Measurements from ENCODE around the gene PLXNA4. TPM values are rescaled to one million over a fixed set of nuclear protein-coding genes. Genes with fewer than 3 reads are reported as not detected.

The PLXNA4 gene
- total RNA-seq, 2 donors from 2014 or later = 24.0 to 42.7 TPM

DNA sequence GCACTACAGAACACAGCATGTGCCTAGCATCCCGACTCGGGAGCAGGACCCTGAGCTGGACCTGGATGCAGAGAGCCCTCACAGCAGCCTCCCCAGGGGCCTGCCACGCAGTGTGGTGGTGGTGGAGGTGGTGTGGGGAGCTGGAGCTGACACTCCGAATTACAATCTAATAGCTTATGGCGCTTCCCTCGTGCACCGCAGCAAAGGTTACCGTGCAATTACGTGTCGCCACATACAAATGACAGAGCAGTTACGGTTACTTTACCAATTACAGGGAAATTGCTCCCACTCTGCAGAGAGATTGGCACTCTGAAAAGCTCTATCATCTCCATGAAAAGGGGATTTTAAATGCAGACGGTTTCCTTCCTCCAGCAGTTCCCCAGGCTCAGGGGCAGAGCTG is 81.8 kb downstream of the PLXNA4 start:
- Mint-ChIP-seq H3K27ac (no peak overlapping the region), H3K27me3 (ENCODE audit: insufficient read depth) (no peaks in the 10 kb centered on the region)
- 89 to 95% methylated on average over 9 to 12 of the region's 12 CpGs for WGBS, 2 experiments (ENCODE audit: insufficient coverage in 1 of 2, insufficient read length in 1 of 2)

DNA sequence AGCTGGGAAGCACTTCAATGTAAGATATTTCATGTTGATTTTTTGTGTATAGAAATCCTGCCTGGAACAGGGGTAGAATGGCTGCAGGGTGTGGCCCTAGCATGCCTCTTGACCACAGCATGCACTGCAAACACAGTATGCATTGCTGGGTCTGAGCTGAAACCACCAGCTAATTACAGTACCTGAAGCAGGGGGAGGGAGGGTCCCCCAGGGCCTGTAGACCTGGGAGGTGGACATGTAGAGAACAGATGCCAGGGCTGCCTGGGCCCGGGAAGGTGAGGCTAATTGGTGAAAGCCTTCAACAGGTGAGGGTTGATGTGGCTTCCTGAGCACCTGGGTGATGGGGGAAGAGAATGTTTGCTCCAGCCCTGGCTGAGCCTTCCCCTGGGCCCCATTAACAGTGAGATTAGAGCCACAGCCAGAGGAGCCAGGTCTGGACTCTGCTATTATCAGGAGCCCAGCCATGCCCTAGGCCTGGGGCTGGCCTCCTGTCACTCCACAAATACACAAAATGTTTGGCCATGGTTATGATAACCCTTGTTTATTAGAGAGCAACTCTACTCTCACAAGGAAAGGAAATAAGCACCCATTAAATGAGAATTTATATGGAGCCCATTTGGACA is 83.3 kb downstream of the PLXNA4 start:
- Mint-ChIP-seq H3K4me3 (no peak overlapping the region), H3K9me3 (no peaks in the 10 kb centered on the region), H3K27me3 (ENCODE audit: insufficient read depth) (no peaks in the 10 kb centered on the region), H3K27ac (no peak overlapping the region), H3K36me3 (ENCODE audit: low read depth) (peaks cover 21% of the 10 kb centered on the region), H3K4me1 (no peaks in the 10 kb centered on the region)
- Histone ChIP-seq H3K9me3 (ENCODE audit: control insufficient read depth, low read length) (no peaks in the 10 kb centered on the region), H3K4me1 (ENCODE audit: control insufficient read depth, insufficient read depth, low read length) (no peaks in the 10 kb centered on the region), H3K4me3 (ENCODE audit: low read length) (no peak overlapping the region), H3K27ac (ENCODE audit: low read depth, low read length) (no peak overlapping the region), H3K27me3 (ENCODE audit: control insufficient read depth, insufficient read depth, low read length, poor library complexity, severe bottlenecking) (no peaks in the 10 kb centered on the region), H3K36me3 (ENCODE audit: control insufficient read depth, insufficient read depth, low read length) (peaks cover 14% of the 10 kb centered on the region), H3K9ac (ENCODE audit: extremely low read depth, low read length, poor library complexity, severe bottlenecking) (no peak overlapping the region)
- no peak for DNase-seq
- 100% methylated on average over 1 of the region's 1 CpG; no CpG with 5 or more reads in 1 of the 2 experiments for WGBS, 2 experiments (ENCODE audit: insufficient coverage in 1 of 2, insufficient read length in 1 of 2)
- TF ChIP-seq, protein P1, sequence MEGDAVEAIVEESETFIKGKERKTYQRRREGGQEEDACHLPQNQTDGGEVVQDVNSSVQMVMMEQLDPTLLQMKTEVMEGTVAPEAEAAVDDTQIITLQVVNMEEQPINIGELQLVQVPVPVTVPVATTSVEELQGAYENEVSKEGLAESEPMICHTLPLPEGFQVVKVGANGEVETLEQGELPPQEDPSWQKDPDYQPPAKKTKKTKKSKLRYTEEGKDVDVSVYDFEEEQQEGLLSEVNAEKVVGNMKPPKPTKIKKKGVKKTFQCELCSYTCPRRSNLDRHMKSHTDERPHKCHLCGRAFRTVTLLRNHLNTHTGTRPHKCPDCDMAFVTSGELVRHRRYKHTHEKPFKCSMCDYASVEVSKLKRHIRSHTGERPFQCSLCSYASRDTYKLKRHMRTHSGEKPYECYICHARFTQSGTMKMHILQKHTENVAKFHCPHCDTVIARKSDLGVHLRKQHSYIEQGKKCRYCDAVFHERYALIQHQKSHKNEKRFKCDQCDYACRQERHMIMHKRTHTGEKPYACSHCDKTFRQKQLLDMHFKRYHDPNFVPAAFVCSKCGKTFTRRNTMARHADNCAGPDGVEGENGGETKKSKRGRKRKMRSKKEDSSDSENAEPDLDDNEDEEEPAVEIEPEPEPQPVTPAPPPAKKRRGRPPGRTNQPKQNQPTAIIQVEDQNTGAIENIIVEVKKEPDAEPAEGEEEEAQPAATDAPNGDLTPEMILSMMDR (conservative IDR thresholded peaks at IDR 0.05) = no peak

More for the DNA sequence above, 81.8 kb downstream of the PLXNA4 start:
- Histone ChIP-seq H3K4me3 (ENCODE audit: low read length) (no peak overlapping the region), H3K27me3 (ENCODE audit: control insufficient read depth, insufficient read depth, low read length, poor library complexity, severe bottlenecking) (no peaks in the 10 kb centered on the region), H3K9me3 (ENCODE audit: control insufficient read depth, low read length) (no peaks in the 10 kb centered on the region), H3K36me3 (ENCODE audit: control insufficient read depth, insufficient read depth, low read length) (no peaks in the 10 kb centered on the region), H3K4me1 (ENCODE audit: control insufficient read depth, insufficient read depth, low read length) (no peaks in the 10 kb centered on the region), H3K9ac (ENCODE audit: extremely low read depth, low read length, poor library complexity, severe bottlenecking) (no peak overlapping the region), H3K27ac (ENCODE audit: low read depth, low read length) (no peak overlapping the region)
- Mint-ChIP-seq H3K36me3 (ENCODE audit: low read depth) (peaks cover 8% of the 10 kb centered on the region), H3K4me3 (no peak overlapping the region), H3K4me1 (no peaks in the 10 kb centered on the region), H3K9me3 (no peaks in the 10 kb centered on the region)
- no peak for DNase-seq
- TF ChIP-seq, protein P1 (conservative IDR thresholded peaks at IDR 0.05) = no peak

DNA sequence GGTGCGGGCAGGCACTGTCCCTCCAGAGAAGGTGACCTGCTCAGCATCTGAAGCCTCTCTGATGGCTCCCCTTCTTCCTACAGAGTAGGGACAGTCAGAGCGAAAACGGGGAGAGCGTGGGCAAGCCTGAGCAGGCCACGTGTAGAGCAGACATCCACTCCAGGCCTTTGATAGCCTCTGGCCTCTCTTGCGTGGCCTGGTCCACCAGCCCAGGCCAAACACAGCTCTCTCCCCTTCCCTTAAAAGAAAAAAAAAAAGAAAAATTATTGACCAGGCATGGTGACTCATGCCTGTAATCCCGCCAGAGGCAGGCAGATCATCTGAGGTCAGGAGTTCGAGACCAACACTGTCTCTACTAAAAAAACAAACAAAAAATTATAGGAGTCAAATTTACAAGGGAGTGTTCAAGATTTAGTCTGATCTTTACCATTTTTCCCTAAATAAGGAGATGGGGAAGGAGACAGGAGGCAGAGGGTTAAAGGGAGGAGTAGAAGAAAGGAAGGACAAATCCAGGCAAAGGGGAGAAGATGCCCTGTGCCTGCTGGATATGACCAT is 84.8 kb downstream of the PLXNA4 start:
- no peak overlapping the region for H3K27ac ChIP-seq (ENCODE audit: low read depth, low read length)
- peaks cover 24% of the 10 kb centered on the region for H3K36me3 Mint-ChIP-seq (ENCODE audit: low read depth)
- WGBS, 2 experiments (ENCODE audit: insufficient coverage in 1 of 2, insufficient read length in 1 of 2) = 95 to 100% methylated on average over 1 to 8 of the region's 8 CpGs

More for the DNA sequence above, 84.8 kb downstream of the PLXNA4 start:
- Mint-ChIP-seq H3K4me3 (no peak overlapping the region), H3K27ac (no peak overlapping the region), H3K27me3 (ENCODE audit: insufficient read depth) (no peaks in the 10 kb centered on the region), H3K9me3 (no peaks in the 10 kb centered on the region), H3K4me1 (no peaks in the 10 kb centered on the region)
- Histone ChIP-seq H3K9ac (ENCODE audit: extremely low read depth, low read length, poor library complexity, severe bottlenecking) (no peak overlapping the region), H3K9me3 (ENCODE audit: control insufficient read depth, low read length) (no peaks in the 10 kb centered on the region), H3K27me3 (ENCODE audit: control insufficient read depth, insufficient read depth, low read length, poor library complexity, severe bottlenecking) (no peaks in the 10 kb centered on the region), H3K4me3 (ENCODE audit: low read length) (no peak overlapping the region), H3K36me3 (ENCODE audit: control insufficient read depth, insufficient read depth, low read length) (peaks cover 14% of the 10 kb centered on the region), H3K4me1 (ENCODE audit: control insufficient read depth, insufficient read depth, low read length) (no peaks in the 10 kb centered on the region)
- TF ChIP-seq, protein P1 (conservative IDR thresholded peaks at IDR 0.05) = no peak
- no peak for DNase-seq

All from endodermal cell (in vitro differentiated cells).